Measurements from ENCODE around the gene IPO4. TPM values are rescaled to one million over a fixed set of nuclear protein-coding genes. Genes with fewer than 3 reads are reported as not detected.

IPO4 gene
- total and polyA plus RNA-seq, 9 of the 15 experiments (the other 6 are each of a cell fraction or from before 2014, with no cell fraction given) = 7.3 to 122 (median 31.8) TPM

GRCh38 chr14:24167469-24168114 is 21.0 kb downstream of the IPO4 start (continued):
- no peak for TF ChIP-seq HNRNPL (IDR thresholded peaks at IDR 0.05; ENCODE audit: low read depth, low read length)
- no peak for TF ChIP-seq ZKSCAN3 (CRISPR knock-in tag; IDR thresholded peaks at IDR 0.05)
- TF ChIP-seq CHD4 (IDR thresholded peaks at IDR 0.05; ENCODE audit: insufficient read depth, insufficient replicate concordance, low read depth, low read length, poor library complexity, severe bottlenecking) = no peak
- TF ChIP-seq DMBX1 (CRISPR knock-in tag; IDR thresholded peaks at IDR 0.05; ENCODE audit: borderline replicate concordance) = peak; percentile 60; the same call in 1 of the 2 replicates

DNA sequence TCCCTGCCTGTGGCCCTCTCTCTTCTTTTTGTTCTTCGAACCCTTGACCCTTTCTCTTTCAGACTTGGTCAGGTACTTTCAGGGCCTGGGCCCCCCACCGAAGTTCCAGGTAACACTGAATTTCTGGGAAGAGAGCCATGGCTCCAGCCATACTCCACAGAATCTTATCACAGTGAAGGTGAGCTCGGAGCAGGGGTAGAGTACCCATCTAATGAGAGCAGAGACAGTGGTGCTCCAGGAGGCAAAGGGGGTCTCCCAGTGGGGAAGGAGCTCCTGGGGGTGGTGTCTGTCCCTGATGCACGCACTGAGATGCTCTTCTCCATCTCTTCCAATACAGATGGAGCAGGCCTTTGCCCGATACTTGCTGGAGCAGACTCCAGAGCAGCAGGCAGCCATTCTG is 22.8 kb downstream of the IPO4 start:
- H3K4me3 ChIP-seq = no peak overlapping the region
- H3K4me2 ChIP-seq (ENCODE audit: insufficient read depth, low read length) = no peak overlapping the region
- H4K20me1 ChIP-seq (replicated peaks; ENCODE audit: control insufficient read depth, insufficient read depth, low read length) = no peaks in the 10 kb centered on the region
- FAIRE-seq (no peak), DNase-seq (ENCODE audit: extremely low read depth in 1 of 4, low spot score in 3 of 4) (no peak), ATAC-seq (no peak)
- ChIA-PET POLR2A (no interaction called here), CTCF (ENCODE audit: low intra/inter-chr PET ratio) (no interaction called here)
- in situ Hi-C loops (cut with MboI) = no loop called here
- H3K27ac ChIP-seq (ENCODE audit: extremely low read depth, low read depth, low read length) = no peak overlapping the region
- no peaks in the 10 kb centered on the region for H3K9me3 ChIP-seq (replicated peaks; ENCODE audit: control insufficient read depth, insufficient read depth, low read depth, low read length)
- BruUV-seq (replicated peaks) = no TSS peak
- H3K4me1 ChIP-seq (replicated peaks in 1 of 2; ENCODE audit: control insufficient read depth in 2 of 2, insufficient read depth in 2 of 2, low read length in 2 of 2) = peaks cover 5 to 13% of the 10 kb centered on the region in 2 experiments; a peak in 4 of 5 replicates
- H3K79me2 ChIP-seq (ENCODE audit: control insufficient read depth, insufficient read depth, low read length) = peaks cover 10% of the 10 kb centered on the region; the same call in 2 of the 3 replicates
- H3K36me3 ChIP-seq (ENCODE audit: control insufficient read depth, insufficient read depth, low read length) = peaks cover 40% of the 10 kb centered on the region; the same call in 2 of the 3 replicates
- intact Hi-C loops (cut with micrococcal nuclease) = no loop called here
- no peaks in the 10 kb centered on the region for H3K9me1 ChIP-seq (ENCODE audit: control insufficient read depth, insufficient read depth, low read length)
- H2AFZ ChIP-seq (ENCODE audit: low read depth, low read length) = no peak overlapping the region
- 78% methylated on average over 5 of the region's 5 CpGs for WGBS (ENCODE audit: insufficient coverage, low coverage, missing lambda C conversion rate)
- H3K27me3 ChIP-seq (ENCODE audit: control insufficient read depth in 2 of 2, insufficient read depth in 2 of 2, low read length in 2 of 2) = no peaks in the 10 kb centered on the region
- no peak overlapping the region; a peak in 1 of 4 replicates for H3K9ac ChIP-seq (ENCODE audit: insufficient read depth in 1 of 2, low read depth in 2 of 2, low read length in 2 of 2)
- TF ChIP-seq SIRT6 (IDR thresholded peaks at IDR 0.05; ENCODE audit: low read depth, low read length) = no peak
- TF ChIP-seq ZNF780A (CRISPR knock-in tag; IDR thresholded peaks at IDR 0.05) = no peak
- no peak for TF ChIP-seq GTF2B (IDR thresholded peaks at IDR 0.05; ENCODE audit: extremely low read depth, insufficient read length)
- TF ChIP-seq POLR2AphosphoS2 (IDR thresholded peaks at IDR 0.05; ENCODE audit: low read length) = no peak
- TF ChIP-seq EP300 (IDR thresholded peaks at IDR 0.05; ENCODE audit: low read length) = no peak
- TF ChIP-seq PHF20 (IDR thresholded peaks at IDR 0.05; ENCODE audit: partially characterized antibody) = no peak
- no peak for TF ChIP-seq ZNF143 (CRISPR knock-in tag; IDR thresholded peaks at IDR 0.05)
- TF ChIP-seq, protein P1, sequence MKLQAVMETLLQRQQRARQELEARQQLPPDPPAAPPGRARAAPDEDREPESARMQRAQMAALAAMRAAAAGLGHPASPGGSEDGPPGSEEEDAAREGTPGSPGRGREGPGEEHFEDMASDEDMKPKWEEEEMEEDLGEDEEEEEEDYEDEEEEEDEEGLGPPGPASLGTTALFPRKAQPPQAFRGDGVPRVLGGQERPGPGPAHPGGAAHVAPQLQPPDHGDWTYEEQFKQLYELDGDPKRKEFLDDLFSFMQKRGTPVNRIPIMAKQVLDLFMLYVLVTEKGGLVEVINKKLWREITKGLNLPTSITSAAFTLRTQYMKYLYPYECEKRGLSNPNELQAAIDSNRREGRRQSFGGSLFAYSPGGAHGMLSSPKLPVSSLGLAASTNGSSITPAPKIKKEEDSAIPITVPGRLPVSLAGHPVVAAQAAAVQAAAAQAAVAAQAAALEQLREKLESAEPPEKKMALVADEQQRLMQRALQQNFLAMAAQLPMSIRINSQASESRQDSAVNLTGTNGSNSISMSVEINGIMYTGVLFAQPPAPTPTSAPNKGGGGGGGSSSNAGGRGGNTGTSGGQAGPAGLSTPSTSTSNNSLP (IDR thresholded peaks at IDR 0.05; ENCODE audit: borderline replicate concordance, low read depth, low read length) = no peak
- TF ChIP-seq SREBF2 (CRISPR knock-in tag; IDR thresholded peaks at IDR 0.05) = no peak
- TF ChIP-seq EHMT2 (IDR thresholded peaks at IDR 0.05) = no peak
- no peak for TF ChIP-seq HDAC6 (IDR thresholded peaks at IDR 0.05; ENCODE audit: low read depth, low read length)
- TF ChIP-seq ATF1 (CRISPR knock-in tag; IDR thresholded peaks at IDR 0.05) = no peak
- no peak for TF ChIP-seq ATF1 (tag; IDR thresholded peaks at IDR 0.05)
- no peak for TF ChIP-seq CXXC5 (CRISPR knock-in tag; IDR thresholded peaks at IDR 0.05)
- no peak for TF ChIP-seq ZNF696 (CRISPR knock-in tag; conservative IDR thresholded peaks at IDR 0.05)
- TF ChIP-seq, protein P2, sequence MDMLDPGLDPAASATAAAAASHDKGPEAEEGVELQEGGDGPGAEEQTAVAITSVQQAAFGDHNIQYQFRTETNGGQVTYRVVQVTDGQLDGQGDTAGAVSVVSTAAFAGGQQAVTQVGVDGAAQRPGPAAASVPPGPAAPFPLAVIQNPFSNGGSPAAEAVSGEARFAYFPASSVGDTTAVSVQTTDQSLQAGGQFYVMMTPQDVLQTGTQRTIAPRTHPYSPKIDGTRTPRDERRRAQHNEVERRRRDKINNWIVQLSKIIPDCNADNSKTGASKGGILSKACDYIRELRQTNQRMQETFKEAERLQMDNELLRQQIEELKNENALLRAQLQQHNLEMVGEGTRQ (CRISPR knock-in tag; IDR thresholded peaks at IDR 0.05) = no peak
- TF ChIP-seq ZNF717 (CRISPR knock-in tag; IDR thresholded peaks at IDR 0.05) = no peak
